AG04449 (cell line): Measurements from ENCODE around the gene HERPUD1.
"Not testable (repeated sequence)": the region's sequence is repeated elsewhere in the genome, so short reads cannot be mapped to it uniquely, and the experiment has no call there.

Experiments
- CTCF ChIA-PET: fragments of 350-600 bp; formaldehyde crosslinking; extraction: SDS; loops from one replicate; lab custom pipeline; 2021; ENCODE audit warnings: antibody characterized with exemption; lab: Yijun Ruan, JAX
- POLR2A ChIA-PET: fragments of 400-600, 350-600 bp; formaldehyde crosslinking; extraction: SDS; loops from one replicate; lab custom pipeline; 2020; ENCODE audit warnings: antibody characterized with exemption, inconsistent platforms; lab: Yijun Ruan, JAX
- DNase-seq: peaks from one replicate; pipeline ENCODE4 v3.0.0-alpha.2; 2010; ENCODE audit warnings: low read depth, low spot score
- H3K4me3 ChIP-seq: 2 replicates; pipeline ENCODE4 v1.5.1; 2011; ENCODE audit warnings: low read depth, mild to moderate bottlenecking, control low read depth, low read length
- CTCF ChIP-seq: IDR thresholded peaks from one replicate; pipeline ENCODE4 v1.5.1; 2011; ENCODE audit warnings: mild to moderate bottlenecking, moderate library complexity, low read length, control low read depth, inconsistent platforms; ENCODE audit not compliant: insufficient read depth; ENCODE audit errors: missing control alignments

HERPUD1 gene

DNA sequence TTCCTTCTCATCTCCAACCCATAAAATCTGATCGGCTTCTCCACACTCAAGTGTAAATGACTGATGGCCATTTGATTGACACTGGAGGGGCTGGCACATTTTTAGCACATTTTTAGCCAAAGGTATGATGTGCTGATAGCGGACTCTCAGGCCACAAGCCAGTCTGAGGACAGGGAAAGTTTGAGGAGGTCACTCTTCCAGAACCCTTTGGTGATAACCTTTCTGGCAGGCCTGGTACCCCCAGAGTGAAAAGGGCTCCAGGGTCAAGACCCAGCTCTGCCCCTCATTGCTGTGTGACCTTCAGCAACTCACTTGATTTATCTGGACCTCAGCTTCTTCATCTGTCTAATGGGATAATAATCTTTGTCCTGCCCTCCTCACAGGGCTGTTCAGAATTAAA is 55.8 kb downstream of the HERPUD1 start:
- TF ChIP-seq CTCF: no peak
- no peak for DNase-seq
- POLR2A ChIA-PET: interaction anchor here (0.6 to 1.7 kb wide), 3 partner anchors 52 to 189 kb away, joined by 4 to 5 read pairs (median 5); no protein-coding TSS in a partner anchor
- no peak overlapping the region for H3K4me3 ChIP-seq
- CTCF ChIA-PET: interaction anchor here (0.6 to 0.9 kb wide), 2 partner anchors 12 to 94 kb away, joined by 3 to 4 read pairs; no protein-coding TSS in a partner anchor

- DNase-seq: no peak
- no peak for TF ChIP-seq CTCF
- ChIA-PET POLR2A (interaction anchor here (0.6 to 1.7 kb wide), 4 partner anchors 11 to 190 kb away, joined by 4 to 5 read pairs (median 5); no protein-coding TSS in a partner anchor), CTCF (interaction anchor here (0.6 to 2.0 kb wide), 5 partner anchors 11 to 121 kb away, joined by 3 to 6 read pairs (median 3); no protein-coding TSS in a partner anchor)
- peak overlapping the region; percentile 78 for H3K4me3 ChIP-seq
These were observed 56.4 kb downstream of the HERPUD1 start for GRCh38 chr16:56988161-56988947.

- DNase-seq: no peak
- POLR2A ChIA-PET: interaction anchor here (0.9 to 1.7 kb wide), 7 partner anchors 9 to 58 kb away, joined by 3 to 6 read pairs (median 4); no protein-coding TSS in a partner anchor
- CTCF ChIA-PET: interaction anchor here (1.0 to 2.0 kb wide), 3 partner anchors 57 to 122 kb away, joined by 3 to 6 read pairs (median 3); no protein-coding TSS in a partner anchor
- no peak for TF ChIP-seq CTCF
- H3K4me3 ChIP-seq: peak within 1 kb of the TSS; percentile 78
These were observed 57.3 kb downstream of the HERPUD1 start, which contains the start of gene NLRC5 for GRCh38 chr16:56988948-56989945. Gene NLRC5 (plus strand): TSS chr16:56989557. CDS start chr16:57020713, 31,156 bp downstream.

- no peak for DNase-seq
- H3K4me3 ChIP-seq: peak overlapping the region; percentile 78
- ChIA-PET POLR2A (interaction anchor here (1.0 to 1.2 kb wide), 3 partner anchors 21 to 43 kb away, joined by 3 to 6 read pairs (median 3); no protein-coding TSS in a partner anchor), CTCF (interaction anchor here (1.3 to 2.0 kb wide), 2 partner anchors 56 to 123 kb away, joined by 3 to 6 read pairs; no protein-coding TSS in a partner anchor)
- no peak for TF ChIP-seq CTCF
These were observed 58.0 kb downstream of the HERPUD1 start for GRCh38 chr16:56989988-56990387.

DNA sequence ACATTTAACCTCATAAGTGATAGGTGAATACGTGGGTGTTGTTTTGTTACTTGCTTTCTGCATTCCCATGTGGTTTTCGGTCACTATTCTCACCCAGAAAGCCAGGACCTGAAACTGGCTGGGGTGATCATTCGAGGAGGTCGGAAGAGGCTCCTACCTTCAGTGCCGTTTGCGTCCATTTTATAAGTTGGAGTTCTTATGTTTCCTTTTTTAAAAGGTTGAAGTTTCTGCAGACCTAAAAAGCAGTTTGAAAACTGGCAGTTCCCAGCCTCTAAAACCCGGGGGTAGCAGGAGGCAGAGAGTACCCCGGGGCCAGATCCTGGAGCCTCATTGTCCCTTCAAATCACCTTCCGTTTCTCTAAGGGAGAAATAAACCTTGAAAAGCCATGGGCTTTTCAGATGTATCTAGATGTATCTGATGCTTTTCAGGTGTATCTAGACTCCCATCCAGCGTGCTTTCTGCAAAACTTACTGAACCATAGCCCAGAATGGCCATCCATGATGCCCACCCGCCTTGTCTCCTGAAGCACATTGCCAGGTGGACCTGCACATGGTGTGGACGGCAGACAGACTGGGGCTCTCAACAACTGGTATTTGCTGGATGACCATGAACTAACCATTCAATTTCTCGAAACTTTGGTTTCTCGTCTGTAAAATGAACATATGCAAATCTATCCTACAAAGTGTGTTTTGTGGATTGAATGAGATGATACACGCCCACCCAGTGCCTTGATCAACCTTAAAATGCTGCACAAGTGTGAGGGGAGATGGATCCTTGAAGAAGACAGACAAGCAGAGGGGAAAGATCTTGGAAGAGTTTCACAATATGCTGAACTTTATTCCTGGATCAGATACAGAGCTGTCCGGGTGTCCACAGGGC is 58.7 kb downstream of the HERPUD1 start:
- peak overlapping the region; percentile 78 for H3K4me3 ChIP-seq
- CTCF ChIA-PET: no interaction called here
- TF ChIP-seq CTCF: no peak
- POLR2A ChIA-PET: interaction anchor here (1.0 kb wide), 1 partner anchor 30 kb away, joined by 6 read pairs; no protein-coding TSS in a partner anchor
- DNase-seq: no peak

- CTCF ChIA-PET: interaction anchor here (2.1 kb wide), 1 partner anchor 23 kb away, joined by 4 read pairs; no protein-coding TSS in a partner anchor
These were observed 60.5 kb downstream of the HERPUD1 start for GRCh38 chr16:56992431-56992830.

More at GRCh38 chr16:56992431-56992830, 60.5 kb downstream of the HERPUD1 start:
- DNase-seq, H3K4me3 ChIP-seq, POLR2A ChIA-PET: not testable (repeated sequence)
